ENCODE results near the gene ZNF575.
"Not testable (repeated sequence)": the region's sequence is repeated elsewhere in the genome, so short reads cannot be mapped to it uniquely, and the experiment has no call there.

ZNF575 gene

GRCh38 chr19:43511324-43511723 lies 21.7 kb upstream of the ZNF575 start:
- DNase-seq: no peak

- DNase-seq: not testable (repeated sequence)
Measured at GRCh38 chr19:43512399-43512798, 20.6 kb upstream of the ZNF575 start.

GRCh38 chr19:43518051-43518450 lies 14.9 kb upstream of the ZNF575 start:
- no peak for DNase-seq

- peak; percentile 89 for DNase-seq
Measured at GRCh38 chr19:43519436-43520088, 13.4 kb upstream of the ZNF575 start.

- DNase-seq: no peak
Measured at GRCh38 chr19:43522929-43523328, 10.1 kb upstream of the ZNF575 start.

- not testable (repeated sequence) for DNase-seq
Measured at GRCh38 chr19:43523696-43524095, 9.3 kb upstream of the ZNF575 start.

GRCh38 chr19:43524922-43525835 lies 7.8 kb upstream of the ZNF575 start:
- DNase-seq: peak; percentile 69

GRCh38 chr19:43525836-43526771 lies 6.9 kb upstream of the ZNF575 start:
- DNase-seq: peak; percentile 62

- DNase-seq: peak; percentile 86
Measured at GRCh38 chr19:43526884-43527859, 5.8 kb upstream of the ZNF575 start, which contains the start of gene ETHE1. TSS of gene ETHE1 (minus strand) at chr19:43527201. CDS start at chr19:43527177, 24 bp downstream.

GRCh38 chr19:43527860-43528622 lies 4.9 kb upstream of the ZNF575 start:
- DNase-seq: peak; percentile 32

- DNase-seq: peak; percentile 79
Measured at GRCh38 chr19:43532571-43532961, 422 bp upstream of the ZNF575 start.

GRCh38 chr19:43533546-43534304 lies 737 bp downstream of the ZNF575 start:
- peak; percentile 100 for DNase-seq

GRCh38 chr19:43534305-43534815 lies 1.4 kb downstream of the ZNF575 start:
- no peak for DNase-seq

- DNase-seq: peak; percentile 82
Measured at GRCh38 chr19:43534816-43535761, 2.1 kb downstream of the ZNF575 start.

GRCh38 chr19:43538922-43539321 lies 5.9 kb downstream of the ZNF575 start:
- DNase-seq: no peak

GRCh38 chr19:43540381-43540780 lies 7.4 kb downstream of the ZNF575 start:
- no peak for DNase-seq

GRCh38 chr19:43541920-43542650 lies 9.1 kb downstream of the ZNF575 start:
- no peak for DNase-seq

GRCh38 chr19:43544077-43544476 lies 11.1 kb downstream of the ZNF575 start:
- no peak for DNase-seq

All from hematopoietic multipotent progenitor cell treated with erythropoietin and hydrocortisone succinate and interleukin-3 and kit ligand, for 6 days (in vitro differentiated cells).